ENCODE results near the gene PRR33.
"Not testable (repeated sequence)": the region's sequence is repeated elsewhere in the genome, so short reads cannot be mapped to it uniquely, and the experiment has no call there.

The PRR33 gene

DNA sequence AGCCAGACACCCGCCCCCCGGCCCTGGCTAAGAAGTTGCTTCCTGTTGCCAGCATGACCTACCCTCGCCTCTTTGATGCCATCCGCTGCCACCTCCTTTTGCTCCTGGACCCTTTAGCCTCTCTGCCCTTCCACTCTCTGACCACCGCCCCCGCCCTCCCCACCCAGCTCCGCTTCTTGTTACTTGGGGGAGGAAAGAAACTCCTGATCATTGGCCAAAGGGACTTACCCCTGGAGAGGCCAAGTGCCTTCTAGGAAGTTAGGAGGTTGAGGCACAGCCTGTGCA, at the start of gene PRR33:
Gene PRR33, minus strand, starts transcription at position 65 of the 285 bp plus-strand sequence. CDS start 1,311 bp downstream, outside the sequence.
- DNase-seq = no peak

DNA sequence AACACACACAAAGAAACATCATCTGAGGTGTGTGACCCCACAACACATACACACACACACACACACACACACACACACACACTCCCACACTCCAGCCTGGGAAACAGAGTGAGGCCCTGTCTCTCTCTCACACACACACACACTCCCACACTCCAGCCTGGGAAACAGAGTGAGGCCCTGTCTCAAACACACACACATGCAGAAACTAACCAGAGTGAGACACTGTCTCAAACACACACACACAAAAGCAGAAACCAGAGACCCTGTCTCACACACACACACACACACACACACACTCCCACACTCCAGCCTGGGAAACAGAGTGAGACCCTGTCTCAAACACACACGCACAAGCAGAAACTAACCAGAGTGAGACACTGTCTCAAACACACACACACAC, 48.1 kb upstream of the PRR33 start:
- DNase-seq = not testable (repeated sequence)

DNA sequence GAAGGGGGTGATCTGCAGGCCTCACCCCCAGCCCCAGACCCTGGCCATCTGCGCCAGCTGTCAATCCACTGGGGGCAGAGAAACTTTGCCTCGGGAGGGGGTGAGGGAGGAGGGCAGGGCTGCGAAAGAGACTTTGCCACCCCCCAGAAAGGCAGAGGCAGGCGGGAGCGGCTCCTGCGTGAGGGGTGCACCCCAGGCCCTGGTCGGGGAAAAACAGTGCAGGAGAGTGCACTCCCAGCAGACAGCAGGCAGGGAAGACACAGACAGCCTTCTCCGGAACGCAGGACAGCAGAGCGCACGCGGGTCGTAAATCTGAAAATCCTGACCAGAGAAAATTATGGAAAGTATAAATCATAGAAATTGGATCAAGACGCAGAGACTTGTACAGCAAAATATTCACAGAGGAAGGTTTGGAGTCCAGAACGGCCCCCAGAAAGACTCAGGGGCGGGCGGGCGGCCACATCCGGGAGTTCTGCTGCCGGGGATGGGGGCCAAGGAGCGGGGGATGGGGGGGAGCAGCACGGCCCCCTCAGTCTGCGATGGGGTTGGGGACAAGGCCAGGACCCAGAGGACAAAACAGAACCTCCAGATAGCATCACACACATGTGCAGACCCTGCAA, 47.4 kb upstream of the PRR33 start:
- no peak for DNase-seq

DNA sequence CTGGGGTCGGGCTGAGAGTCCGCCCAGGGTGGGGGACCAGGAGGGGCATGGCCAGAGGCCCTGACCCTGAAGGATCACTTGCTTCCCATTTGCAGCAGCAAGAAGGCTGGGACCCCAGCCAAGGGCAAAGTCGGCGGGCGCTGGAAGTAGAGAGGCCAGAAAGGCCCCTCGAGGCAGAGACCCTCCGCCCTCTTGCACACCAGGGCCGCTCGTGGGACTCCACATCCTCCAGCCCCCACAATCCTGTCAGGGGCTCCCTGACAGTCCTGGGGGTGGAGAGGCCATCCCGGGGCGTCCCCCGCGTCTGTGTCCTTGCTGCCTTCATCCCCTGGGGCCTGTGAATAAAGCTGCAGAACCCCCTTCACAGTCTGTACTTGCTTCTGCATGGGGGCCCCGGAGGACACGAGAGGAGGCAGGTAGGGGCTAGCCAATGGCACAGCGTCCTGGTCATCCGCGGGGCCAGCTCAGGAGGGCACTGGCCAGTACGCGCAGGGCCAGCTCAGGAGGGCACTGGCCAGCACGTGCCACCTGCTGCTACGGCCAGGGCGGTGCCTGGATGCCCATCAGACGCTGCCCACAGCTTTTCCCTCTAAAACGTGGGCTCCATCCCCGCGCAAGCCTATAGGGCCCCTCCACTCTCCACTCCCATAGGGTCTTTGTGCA, 46.8 kb upstream of the PRR33 start:
- DNase-seq = no peak

DNA sequence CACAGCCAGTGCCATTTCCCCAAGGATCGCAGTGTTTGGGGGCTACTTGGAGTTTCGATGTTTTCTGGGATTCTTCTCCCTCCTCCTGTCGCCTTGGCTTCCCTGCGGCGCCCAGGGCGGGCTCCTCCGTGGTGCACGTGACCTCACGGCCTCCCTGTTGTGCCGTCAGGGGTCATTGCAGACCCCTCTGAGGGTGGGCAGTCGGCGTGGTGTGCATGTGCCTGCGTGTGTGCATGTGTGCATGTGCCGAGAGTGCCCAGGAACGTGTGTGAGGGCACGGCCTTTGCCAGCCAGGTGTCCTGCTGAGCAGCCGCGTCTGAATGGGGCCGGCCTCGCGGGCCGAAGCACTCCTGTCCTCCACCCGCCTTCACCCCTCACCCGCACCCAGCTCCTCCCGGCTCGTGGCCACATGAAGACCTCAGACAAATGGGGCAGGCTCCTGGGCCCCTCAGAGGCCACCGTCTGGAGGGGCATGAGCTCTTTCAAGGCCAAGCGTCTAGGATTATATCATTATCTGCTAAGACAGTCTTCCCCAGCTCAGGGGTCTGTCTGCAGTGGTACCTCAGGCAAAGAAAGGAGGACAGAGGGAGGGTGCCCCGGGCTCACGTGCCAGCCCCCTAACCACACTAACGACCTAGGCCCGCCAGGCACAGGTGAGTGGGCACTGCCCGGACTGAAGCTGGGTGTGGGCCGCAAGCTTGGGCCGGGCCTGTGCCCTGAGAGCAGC, 46.1 kb upstream of the PRR33 start:
- no peak for DNase-seq

DNA sequence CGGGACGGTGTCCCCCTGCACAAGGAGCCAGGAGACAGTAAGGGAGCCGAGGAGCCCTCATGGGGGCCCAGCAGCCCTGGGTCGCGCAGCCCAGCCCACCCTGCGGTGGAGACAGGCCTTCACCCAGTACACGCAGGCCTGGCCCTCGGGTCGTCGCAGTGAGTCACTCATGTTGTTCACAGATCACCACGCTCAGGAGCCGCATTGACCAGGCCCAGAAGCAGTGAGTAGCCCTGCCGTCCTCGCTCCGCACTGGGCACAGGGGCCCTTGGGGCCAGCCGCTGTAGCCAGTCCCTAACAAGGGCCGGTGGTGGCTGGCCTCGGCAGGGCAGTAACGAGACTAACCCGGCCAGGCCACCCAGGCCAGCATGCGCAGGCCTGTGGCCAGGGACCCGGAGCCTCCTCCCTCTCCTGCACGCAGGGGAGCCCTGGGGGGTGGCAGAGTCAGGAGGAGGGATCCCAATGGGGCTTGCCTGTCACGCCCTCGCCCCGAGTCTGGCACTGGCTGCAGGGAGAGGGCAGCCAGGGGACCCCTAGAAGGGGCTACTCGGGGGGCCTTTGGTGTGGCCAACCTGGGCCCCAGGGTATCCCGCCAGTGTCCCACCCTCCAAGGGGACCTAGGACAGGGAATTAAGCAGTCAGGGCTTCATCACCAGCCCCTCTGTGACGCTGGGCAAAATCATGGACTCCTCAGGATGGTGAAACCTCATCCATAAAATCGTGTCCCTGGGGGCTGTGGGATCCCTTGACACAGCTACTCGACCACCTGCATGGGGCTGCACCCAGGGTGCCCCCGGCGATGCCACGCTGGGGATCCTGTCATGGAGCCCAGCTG, 45.3 kb upstream of the PRR33 start:
- DNase-seq = no peak

DNA sequence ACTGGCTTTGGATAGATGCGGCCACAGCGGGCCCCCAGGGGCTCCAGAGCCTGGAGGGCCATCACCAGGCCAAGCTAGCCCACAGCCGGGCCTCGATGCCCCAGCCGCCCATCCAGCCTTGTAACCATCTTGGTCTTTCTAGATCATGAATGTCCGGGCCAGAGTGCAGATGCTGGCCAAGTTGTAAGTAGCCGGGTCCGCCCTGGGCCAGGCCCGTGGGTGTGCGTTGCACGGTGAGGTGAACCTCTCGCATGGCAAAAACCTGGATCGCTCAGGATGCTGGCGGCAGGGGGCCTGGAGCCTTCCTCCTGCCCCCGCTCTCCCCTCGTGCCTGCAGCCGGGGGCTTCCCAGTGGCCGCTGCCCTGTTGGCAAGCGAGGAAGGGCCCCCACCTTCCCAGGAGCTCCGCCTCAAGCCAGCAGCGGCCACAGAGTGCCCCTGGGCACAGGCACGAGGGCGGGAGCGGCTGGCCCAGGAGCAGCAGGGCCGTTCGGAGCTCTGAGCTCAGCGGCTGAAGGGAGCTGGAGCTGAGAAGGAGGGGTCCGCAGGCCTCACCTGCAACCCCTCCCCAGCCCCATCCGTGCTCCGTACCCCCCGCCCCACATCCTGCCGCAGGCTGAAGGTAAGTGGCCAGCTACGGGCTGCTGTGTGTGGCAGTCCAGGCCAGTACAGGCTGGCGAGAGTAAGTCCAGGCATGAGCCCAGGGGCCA, 44.5 kb upstream of the PRR33 start:
- no peak for DNase-seq

DNA sequence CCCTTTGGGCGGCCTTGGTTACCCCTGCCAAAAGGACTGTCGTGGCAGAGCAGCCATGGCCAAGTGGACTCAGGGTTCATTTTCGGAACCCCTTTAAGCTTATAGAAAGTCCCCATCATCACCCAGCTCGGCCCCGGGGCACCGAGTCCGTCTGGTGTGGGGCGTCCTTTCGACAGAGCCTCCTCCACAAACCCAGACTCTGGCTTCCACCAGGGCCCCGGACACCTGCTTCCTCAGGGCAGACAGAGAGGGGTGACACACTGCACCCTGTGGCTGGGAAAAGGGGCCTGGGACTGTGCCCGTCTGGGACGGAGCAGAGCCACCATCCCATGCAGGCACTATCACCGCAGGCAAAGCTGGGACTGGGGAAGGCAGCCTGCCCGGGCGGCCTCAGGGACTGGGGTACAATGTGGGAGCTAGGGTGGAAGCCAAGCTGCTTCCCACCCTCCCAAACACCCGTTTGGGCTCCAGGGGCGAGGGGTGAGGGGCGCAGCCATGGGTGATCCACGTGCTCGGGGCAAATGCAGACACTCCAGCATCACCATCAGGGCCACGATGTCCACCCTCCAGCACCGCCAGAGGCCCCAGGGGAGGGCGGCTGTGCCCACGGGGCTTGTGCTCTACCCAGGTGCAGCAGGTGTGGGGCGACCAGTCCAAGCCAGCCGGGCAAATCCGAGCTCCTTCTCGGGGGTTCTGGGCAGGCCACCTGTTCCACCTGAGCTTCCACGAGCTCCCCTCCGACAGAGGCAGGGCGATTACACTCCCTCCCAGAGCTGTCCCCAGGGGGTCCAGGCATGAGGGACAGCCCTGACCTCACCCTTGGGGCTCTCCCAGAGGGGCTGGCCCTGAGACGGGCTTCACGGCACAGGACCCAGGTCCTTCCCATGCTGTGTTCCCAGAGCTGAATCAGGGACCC, 43.7 kb upstream of the PRR33 start:
- no peak for DNase-seq

DNA sequence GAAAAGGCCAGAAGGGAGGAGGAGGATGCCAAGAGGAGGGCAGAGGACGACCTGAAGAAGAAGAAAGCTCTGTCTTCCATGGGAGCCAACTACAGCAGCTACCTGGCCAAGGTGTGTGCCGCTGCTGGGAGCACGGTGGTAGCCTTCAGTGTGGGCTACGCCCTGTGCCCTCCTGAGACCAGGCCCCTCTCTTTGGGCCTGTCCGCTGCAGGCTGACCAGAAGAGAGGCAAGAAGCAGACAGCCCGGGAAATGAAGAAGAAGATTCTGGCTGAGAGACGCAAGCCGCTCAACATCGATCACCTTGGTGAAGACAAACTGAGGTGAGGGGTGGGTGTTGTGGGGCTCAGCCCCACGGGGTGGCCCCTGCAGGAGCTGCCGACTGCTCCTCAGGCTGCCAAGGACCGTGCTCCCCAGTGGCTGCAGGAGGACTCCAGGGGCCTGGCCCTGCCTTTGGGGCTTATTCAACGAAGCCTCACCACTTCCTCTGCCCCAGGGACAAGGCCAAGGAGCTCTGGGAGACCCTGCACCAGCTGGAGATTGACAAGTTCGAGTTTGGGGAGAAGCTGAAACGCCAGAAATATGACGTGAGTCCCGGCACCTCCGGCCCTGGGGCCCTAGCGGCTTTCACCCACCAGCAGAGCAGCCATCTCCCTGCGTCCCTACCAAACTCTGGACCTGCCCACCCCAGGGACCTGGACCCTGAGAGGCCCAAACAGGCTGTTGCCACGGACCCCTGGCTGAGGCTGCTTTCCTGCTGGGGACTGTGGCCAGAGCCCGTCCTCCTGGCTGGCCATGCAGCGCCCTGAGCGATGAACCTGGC, 42.9 kb upstream of the PRR33 start:
- DNase-seq = no peak

DNA sequence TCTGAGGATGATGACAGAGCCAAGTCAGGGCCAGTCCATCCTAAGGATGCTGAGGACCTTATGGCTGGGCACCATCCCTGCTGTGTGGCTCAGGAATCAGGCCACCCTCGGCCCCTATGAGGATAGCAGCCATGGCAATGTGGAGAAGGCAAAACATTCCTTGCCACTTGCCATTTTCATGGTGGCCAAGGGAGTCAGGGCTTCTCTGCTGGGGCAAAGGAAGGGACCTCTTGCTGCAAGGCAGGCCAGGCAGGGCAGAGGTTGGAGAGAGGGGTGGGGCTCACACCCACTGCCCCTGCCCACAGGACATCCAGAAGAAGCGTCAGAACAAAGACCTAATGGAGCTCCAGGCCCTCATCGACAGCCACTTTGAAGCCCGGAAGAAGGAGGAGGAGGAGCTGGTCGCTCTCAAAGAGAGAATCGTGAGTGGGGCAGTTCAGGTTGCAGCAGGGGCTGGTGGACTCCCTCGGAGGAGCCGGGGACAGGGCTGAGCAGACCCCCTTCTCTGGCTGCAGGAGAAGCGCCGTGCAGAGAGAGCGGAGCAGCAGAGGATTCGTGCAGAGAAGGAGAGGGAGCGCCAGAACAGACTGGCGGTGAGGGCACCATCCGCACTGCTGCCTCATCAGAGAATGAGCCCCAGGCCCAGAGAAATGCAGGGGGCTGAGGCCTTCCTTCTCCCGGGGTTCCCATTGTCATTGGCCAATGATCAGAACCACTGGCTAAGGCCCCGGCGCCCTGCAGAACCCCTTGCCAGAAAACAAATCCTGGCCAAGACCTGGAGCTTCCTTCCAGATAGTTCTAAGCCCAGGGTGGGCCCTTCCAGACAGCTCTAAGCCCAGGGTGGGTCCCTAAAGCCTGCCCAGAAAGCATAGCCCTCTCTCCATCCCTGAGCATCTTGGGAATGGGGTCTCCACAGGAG, 42.0 kb upstream of the PRR33 start:
- no peak for DNase-seq

DNA sequence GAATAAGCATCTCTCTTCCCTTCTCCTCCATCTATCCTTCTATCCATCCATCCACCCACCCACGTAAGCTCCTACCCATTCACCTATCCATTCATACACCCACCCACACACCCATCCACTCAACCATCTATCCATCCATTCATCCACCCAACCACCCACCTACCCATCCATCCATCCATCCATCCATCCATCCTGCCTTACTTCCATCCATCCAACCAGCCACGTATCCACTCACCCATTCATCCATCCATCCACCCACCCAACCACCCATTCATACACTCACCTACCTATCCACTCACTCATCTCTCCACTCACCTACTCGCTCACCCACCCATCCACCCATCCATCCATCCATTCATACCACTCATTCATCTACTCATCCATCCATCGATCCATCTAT, 41.0 kb upstream of the PRR33 start:
- DNase-seq = no peak

DNA sequence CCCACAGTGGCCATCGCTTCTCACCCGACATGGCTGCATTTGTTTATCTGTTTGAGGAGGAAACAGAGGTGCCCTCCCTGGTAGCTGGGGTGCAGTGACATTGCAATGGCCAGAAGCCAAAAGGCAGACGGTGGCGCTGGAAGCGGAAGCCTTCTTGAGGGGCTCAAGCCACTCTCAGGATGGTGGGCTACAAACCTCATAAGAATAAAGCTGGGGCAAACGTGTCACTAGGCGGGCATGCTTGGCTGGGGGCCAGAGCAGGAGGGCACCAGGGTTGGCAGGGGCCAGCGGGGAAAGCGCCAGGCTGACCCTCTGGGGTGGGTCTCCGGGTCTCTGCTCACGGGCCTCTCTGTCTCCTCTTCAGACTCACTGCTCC, 40.4 kb upstream of the PRR33 start:
- no peak for DNase-seq

DNA sequence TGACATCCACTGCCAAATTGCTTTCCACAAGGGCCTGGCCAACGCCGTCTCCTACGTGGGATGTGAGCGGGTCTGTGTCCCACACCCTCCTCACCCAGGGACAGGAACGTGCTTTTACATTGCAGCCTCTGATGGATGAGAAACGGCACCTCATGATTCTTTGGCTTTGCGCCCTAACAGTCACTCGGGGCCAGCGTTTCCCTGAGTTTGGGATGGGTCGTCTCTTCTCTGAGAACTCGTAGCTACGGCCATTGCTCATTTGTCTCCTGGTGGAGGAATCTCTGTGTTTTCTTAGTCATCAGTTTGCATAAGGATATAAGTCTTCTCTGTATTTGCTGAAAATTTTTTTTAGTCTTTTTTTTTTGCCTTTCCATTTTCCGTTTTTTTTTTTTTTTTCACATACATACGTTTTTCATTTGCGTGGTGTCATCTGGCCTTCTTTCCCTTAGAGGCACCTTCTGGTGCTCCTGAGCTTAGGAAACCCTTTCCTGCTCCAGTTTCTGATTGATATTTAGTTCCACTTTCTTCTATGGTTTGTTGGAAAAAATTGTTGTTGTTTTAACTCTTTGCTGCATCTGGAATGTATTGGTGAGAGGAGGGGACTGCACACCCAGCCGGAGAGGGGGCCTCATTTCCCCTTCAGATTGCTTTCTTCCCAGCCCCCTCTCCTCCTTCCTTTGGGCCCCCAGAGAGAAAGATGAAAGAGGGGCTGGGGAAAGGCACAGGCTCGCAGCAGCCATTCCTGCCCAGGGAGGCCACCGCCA, 39.8 kb upstream of the PRR33 start:
- DNase-seq = no peak

DNA sequence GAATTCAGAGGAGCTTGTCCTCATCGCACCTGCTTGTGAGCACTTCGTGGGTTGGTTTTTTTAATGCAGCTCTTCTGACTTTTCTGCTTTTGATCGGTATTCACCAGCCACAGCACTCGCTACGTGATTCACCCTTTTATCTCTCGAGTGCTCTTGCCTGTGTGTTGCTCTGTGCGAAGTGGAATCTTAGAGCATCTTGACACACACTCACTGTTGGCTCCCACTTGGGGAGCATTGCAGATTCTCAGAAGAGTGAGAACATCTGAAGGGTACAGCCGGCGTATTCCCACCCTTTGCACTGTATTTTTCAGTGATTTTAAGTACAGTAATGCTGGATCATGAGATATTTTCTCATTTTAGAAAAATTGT, 38.8 kb upstream of the PRR33 start:
- DNase-seq = no peak

DNA sequence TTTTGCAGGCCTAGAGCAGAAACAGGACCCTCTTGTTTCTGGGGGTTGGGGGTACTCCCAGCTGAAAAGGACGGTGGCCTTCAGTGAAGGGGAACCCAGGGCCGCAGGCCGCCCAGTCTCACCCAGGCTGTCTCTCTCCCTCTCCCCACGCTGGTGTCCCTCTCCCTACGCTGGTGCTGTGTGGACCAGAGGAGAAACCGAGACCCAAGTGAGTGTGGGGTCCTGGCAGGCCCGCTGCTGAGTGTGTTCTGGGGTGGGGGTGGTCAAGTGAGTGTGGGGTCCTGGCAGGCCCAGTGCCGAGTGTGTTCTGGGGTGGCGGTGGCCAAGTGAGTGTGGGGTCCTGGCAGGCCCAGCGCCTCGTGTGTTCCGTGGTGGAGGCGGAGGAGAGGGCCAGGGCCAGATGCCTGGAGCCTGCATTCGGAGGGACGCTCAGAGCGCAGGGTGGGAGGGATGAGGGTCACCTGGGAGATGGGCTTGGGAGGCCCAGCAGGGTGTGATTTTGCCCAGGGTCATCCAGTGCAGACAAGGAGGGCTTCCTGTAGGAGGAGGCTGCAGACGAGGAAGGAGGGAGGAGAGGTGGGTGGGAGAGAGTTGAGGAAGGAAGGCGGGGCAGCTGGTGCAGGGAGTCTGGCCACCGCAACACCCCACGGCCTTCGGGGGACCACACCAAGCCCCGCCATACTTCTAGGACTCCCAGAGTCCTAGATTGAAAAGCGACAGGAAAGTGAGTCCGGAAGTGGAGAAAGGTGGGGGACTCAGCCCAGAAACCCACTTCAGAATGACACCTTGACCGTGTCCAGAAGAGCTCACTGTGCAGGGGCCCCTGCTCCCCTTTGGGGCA, 38.1 kb upstream of the PRR33 start:
- DNase-seq = no peak

DNA sequence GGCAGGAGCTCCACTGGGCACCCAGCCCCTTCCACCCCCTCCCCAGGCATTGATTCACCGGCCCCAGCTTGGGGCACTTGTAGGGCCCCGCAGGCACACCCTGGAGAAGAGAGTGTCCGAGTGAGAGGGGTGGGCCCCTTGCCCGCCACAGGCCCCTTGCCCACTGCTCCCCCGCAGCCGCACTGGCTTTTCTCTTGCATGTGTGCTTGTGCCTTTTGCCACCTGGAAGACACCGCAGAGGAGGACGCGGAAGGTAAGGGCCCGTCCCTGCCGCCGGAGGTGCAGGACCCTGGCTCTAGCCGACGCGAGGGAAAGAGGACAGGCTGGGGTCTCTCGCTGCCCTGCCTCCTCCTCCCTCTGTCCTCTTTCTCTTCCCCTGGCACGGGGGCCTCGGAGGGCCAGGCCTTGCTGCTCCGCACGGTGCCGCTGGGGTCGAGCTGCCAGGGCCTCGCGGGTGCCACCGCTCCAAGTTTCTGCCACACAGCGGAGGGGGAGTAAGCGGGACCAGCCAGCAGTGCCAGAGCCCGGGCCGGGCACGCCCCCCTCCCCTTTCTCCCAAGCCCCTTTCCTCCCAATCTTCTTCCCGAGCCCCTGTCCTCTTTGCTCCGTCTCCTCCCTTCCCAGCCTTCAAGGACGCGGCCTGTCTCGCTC, 37.3 kb upstream of the PRR33 start:
- no peak for DNase-seq

DNA sequence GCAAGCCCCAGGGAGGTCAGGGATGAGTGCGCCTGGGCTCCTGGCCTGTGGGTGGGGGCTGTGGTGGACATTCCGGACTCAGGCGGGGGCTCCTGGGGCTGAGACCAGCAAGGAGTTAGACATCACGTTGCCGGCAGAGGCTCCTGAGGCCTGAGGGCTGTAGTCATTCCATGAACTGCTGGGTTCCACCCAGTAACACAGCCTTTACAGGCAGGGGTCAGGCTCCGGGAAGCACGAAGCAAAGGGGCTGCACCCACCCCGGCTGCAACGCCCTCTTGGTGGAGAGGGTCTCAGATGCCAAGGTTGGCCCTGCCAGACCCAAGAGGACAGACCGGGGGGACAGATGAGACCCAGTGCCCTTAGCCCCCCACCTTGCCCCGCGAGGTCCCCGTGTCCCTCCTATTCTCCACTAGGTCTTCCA, 36.8 kb upstream of the PRR33 start:
- DNase-seq = no peak
